Measurements from ENCODE around the gene SEC14L3. TPM values are rescaled to one million over a fixed set of nuclear protein-coding genes. Genes with fewer than 3 reads are reported as not detected.

Gene SEC14L3
- total RNA-seq, 8 experiments from 2014 or later, result 0.20 to 0.38 (median 0.35) TPM; not detected in 5

- Histone ChIP-seq H3K4me1 (replicated peaks in 1 of 2) (no peaks in the 10 kb centered on the region), H3K27ac (no peak overlapping the region), H3K4me3 (no peak overlapping the region)
- in situ Hi-C loops (cut with MboI; ENCODE audit: low pct_unique_long_range_greater_than_20kb in 2 of 9, low sequenced_read_pairs in 9 of 9, unreplicated experiment in 9 of 9), result no loop called here
- ATAC-seq (replicated peaks in 6 of 8), result no peak
- 0 to 100% (median 55%) methylated on average over 1 to 2 of the region's 4 CpGs; no CpG with 5 or more reads in 4 of the 10 experiments for WGBS, 10 experiments
These were observed 30.3 kb upstream of the SEC14L3 start for GRCh38 chr22:30502153-30502552.

- H3K4me1 ChIP-seq (replicated peaks in 1 of 2), result no peaks in the 10 kb centered on the region
- no peak overlapping the region for H3K27ac ChIP-seq
- ATAC-seq (replicated peaks in 6 of 8), result no peak
- in situ Hi-C loops (cut with MboI; ENCODE audit: low pct_unique_long_range_greater_than_20kb in 2 of 9, low sequenced_read_pairs in 9 of 9, unreplicated experiment in 9 of 9), result no loop called here
- H3K4me3 ChIP-seq, result no peak overlapping the region
- 30 to 85% (median 66%) methylated on average over 2 to 6 of the region's 6 CpGs; no CpG with 5 or more reads in 3 of the 10 experiments for WGBS, 10 experiments
These were observed 28.8 kb upstream of the SEC14L3 start for GRCh38 chr22:30500628-30501027.

DNA sequence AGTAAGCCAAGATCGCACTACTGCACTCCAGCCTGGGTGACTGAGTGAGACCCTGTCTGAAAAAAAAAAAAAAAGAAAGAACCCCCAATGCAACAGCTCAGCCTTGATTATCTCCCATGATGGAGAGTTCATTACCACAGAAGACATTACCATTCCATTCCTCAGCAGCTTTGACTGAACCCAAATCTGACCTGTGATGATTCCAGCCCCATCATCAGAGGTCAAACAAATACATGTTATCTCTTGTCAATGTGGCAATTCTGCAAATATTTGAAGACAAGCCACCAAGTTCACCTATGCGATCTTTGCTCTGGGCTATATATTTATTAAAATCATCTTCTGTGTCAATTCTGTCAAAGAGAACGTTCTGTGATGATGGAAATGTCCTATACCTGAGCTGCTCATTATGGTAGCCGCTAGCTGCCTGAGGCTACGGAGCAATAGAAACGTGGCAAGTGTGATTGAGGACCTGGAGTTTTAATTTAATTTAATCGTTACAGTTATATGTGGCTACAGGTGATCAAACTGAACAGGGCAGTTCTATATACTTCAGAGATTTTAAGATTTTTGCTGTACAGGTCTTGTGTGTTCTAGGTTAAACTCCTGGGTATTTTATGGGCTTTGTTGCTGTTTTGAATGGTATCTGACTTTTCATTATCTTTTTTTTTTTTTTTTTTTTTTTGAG, 25.8 kb upstream of the SEC14L3 start:
- H3K4me1 ChIP-seq (replicated peaks in 1 of 2), result no peaks in the 10 kb centered on the region
- in situ Hi-C loops (cut with MboI; ENCODE audit: low pct_unique_long_range_greater_than_20kb in 2 of 9, low sequenced_read_pairs in 9 of 9, unreplicated experiment in 9 of 9), result no loop called here
- no peak overlapping the region for H3K27ac ChIP-seq
- 36 to 100% (median 83%) methylated on average over 1 to 7 of the region's 7 CpGs; no CpG with 5 or more reads in 1 of the 10 experiments for WGBS, 10 experiments
- no peak for ATAC-seq (replicated peaks in 6 of 8)
- H3K4me3 ChIP-seq, result no peak overlapping the region

DNA sequence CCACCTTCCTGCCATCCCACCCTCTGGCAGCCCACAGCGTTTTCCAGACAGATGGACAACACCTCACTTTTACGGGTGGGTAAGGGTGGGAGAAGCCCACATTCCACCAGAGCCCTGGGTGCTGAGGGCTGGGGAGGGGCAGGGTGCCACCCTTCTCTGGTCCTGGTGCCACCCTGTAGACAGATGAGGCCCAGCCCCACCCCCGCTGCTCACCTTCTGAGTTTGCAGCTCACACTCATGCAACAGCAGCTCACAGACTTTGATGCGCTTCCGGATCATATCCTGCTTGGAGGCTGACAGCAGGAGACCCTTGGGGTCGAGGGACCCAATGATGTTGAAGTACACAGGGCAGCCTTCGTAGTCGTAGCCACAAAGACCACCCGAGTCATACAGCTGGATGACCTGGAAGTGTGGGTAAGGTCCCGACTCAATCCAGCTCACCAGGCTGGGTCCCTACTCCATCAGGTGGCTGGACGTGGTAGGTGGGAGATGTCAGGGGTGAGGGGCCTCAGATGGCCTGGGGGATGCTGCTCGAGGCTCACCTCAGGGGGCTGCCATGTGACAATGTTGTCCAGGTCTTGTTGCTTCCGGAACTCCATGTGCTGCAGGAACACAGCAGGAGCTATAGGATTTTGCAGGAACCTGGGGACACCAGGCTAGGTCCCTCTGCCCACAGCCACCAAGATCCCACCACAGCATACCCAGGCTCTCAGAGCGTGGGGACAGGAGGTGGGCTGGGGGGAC, 23.4 kb upstream of the SEC14L3 start:
- in situ Hi-C loops (cut with MboI; ENCODE audit: low pct_unique_long_range_greater_than_20kb in 2 of 9, low sequenced_read_pairs in 9 of 9, unreplicated experiment in 9 of 9), result no loop called here
- Histone ChIP-seq H3K4me3 (no peak overlapping the region), H3K4me1 (replicated peaks in 1 of 2) (no peaks in the 10 kb centered on the region), H3K27ac (no peak overlapping the region)
- no peak for ATAC-seq (replicated peaks in 6 of 8)
- 42 to 100% (median 80%) methylated on average over 1 to 4 of the region's 14 CpGs; no CpG with 5 or more reads in 6 of the 10 experiments for WGBS, 10 experiments

- in situ Hi-C loops (cut with MboI; ENCODE audit: low pct_unique_long_range_greater_than_20kb in 2 of 9, low sequenced_read_pairs in 9 of 9, unreplicated experiment in 9 of 9), result no loop called here
- Histone ChIP-seq H3K4me3 (no peak overlapping the region), H3K27ac (no peak overlapping the region), H3K4me1 (replicated peaks in 1 of 2) (no peaks in the 10 kb centered on the region)
- no peak for ATAC-seq (replicated peaks in 6 of 8)
- WGBS, 10 experiments, result 40 to 95% (median 62%) methylated on average over 1 to 6 of the region's 12 CpGs; no CpG with 5 or more reads in 5 of the 10 experiments
These were observed 20.3 kb upstream of the SEC14L3 start for GRCh38 chr22:30492144-30492543.

GRCh38 chr22:30491381-30491780, 19.6 kb upstream of the SEC14L3 start:
- Histone ChIP-seq H3K27ac (no peak overlapping the region), H3K4me3 (no peak overlapping the region), H3K4me1 (replicated peaks in 1 of 2) (no peaks in the 10 kb centered on the region)
- WGBS, 10 experiments, result 84 to 92% methylated on average over 2 to 5 of the region's 7 CpGs; no CpG with 5 or more reads in 8 of the 10 experiments
- no peak for ATAC-seq (replicated peaks in 6 of 8)
- in situ Hi-C loops (cut with MboI; ENCODE audit: low pct_unique_long_range_greater_than_20kb in 2 of 9, low sequenced_read_pairs in 9 of 9, unreplicated experiment in 9 of 9), result no loop called here

- ATAC-seq (replicated peaks in 6 of 8), result peak in 3 of 8 experiments; percentile 19 to 53 (median 23)
- no peak overlapping the region for H3K27ac ChIP-seq
- no peaks in the 10 kb centered on the region for H3K4me1 ChIP-seq (replicated peaks in 1 of 2)
- 32 to 100% (median 70%) methylated on average over 1 to 5 of the region's 11 CpGs; no CpG with 5 or more reads in 4 of the 10 experiments for WGBS, 10 experiments
- H3K4me3 ChIP-seq, result no peak overlapping the region
- in situ Hi-C loops (cut with MboI; ENCODE audit: low pct_unique_long_range_greater_than_20kb in 2 of 9, low sequenced_read_pairs in 9 of 9, unreplicated experiment in 9 of 9), result no loop called here
These were observed 18.6 kb upstream of the SEC14L3 start for GRCh38 chr22:30490399-30490798.

DNA sequence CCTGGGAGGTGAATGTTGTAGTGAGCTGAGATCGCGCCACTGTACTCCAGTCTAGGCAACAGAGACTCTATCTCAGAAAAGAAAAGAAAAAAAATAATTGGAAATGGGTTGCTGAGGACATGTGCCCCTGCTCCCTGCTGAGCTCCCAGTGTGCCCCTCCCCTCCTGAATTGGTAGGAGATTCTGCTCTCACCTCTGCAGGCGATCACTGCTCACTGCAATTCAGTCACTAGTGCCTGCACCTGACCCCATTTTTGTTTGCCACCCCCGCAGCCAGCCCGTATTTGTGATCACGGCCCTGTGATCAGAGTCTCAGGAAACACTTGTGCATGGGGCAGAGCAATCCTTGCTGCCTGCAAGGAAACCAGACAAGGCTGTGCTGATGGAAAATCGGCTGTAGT, 16.3 kb upstream of the SEC14L3 start:
- no peak overlapping the region for H3K27ac ChIP-seq
- in situ Hi-C loops (cut with MboI; ENCODE audit: low pct_unique_long_range_greater_than_20kb in 2 of 9, low sequenced_read_pairs in 9 of 9, unreplicated experiment in 9 of 9), result no loop called here
- H3K4me1 ChIP-seq (replicated peaks in 1 of 2), result no peaks in the 10 kb centered on the region
- no peak overlapping the region for H3K4me3 ChIP-seq
- WGBS, 10 experiments, result 0 to 100% (median 49%) methylated on average over 1 to 6 of the region's 7 CpGs; no CpG with 5 or more reads in 3 of the 10 experiments
- ATAC-seq (replicated peaks in 6 of 8), result no peak

DNA sequence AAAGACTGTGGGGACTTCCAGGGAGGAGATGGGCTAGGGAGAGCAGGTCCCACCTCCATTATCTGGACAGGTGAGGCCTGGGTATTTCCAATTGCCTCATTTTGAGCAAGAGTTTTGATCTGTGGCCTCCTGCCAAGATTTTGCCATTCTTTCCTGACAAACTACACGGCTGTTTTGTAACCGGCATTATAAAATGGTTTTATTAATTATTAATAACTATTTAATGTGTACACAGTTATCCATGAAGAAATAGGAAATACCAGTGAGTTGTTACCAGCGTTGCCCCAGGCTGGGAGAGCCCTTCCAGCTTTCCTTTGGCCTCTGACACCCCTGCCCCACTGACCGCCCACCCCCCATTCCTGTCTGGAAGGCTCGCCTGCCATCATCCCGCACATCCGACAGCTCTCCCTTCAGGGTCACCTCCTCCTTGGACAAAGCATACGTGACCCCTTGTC, 14.9 kb upstream of the SEC14L3 start:
- ATAC-seq (replicated peaks in 6 of 8), result no peak
- Histone ChIP-seq H3K4me3 (no peak overlapping the region), H3K4me1 (replicated peaks in 1 of 2) (no peaks in the 10 kb centered on the region), H3K27ac (no peak overlapping the region)
- 0 to 88% (median 79%) methylated on average over 1 to 3 of the region's 8 CpGs; no CpG with 5 or more reads in 5 of the 10 experiments for WGBS, 10 experiments
- in situ Hi-C loops (cut with MboI; ENCODE audit: low pct_unique_long_range_greater_than_20kb in 2 of 9, low sequenced_read_pairs in 9 of 9, unreplicated experiment in 9 of 9), result no loop called here

- no peak overlapping the region for H3K27ac ChIP-seq
- in situ Hi-C loops (cut with MboI; ENCODE audit: low pct_unique_long_range_greater_than_20kb in 2 of 9, low sequenced_read_pairs in 9 of 9, unreplicated experiment in 9 of 9), result no loop called here
- H3K4me3 ChIP-seq, result no peak overlapping the region
- ATAC-seq (replicated peaks in 6 of 8), result no peak
- H3K4me1 ChIP-seq (replicated peaks in 1 of 2), result no peaks in the 10 kb centered on the region
- WGBS, 10 experiments, result 70 to 100% (median 98%) methylated on average over 1 to 3 of the region's 5 CpGs; no CpG with 5 or more reads in 2 of the 10 experiments
These were observed 14.3 kb upstream of the SEC14L3 start for GRCh38 chr22:30486118-30486517.

- ATAC-seq (replicated peaks in 6 of 8), result peak; percentile 75 to 100 (median 82)
- no peaks in the 10 kb centered on the region for H3K4me1 ChIP-seq (replicated peaks in 1 of 2)
- no peak overlapping the region for H3K27ac ChIP-seq
- no peak overlapping the region for H3K4me3 ChIP-seq
- in situ Hi-C loops (cut with MboI; ENCODE audit: low pct_unique_long_range_greater_than_20kb in 2 of 9, low sequenced_read_pairs in 9 of 9, unreplicated experiment in 9 of 9), result no loop called here
- WGBS, 10 experiments, result 4 to 57% (median 33%) methylated on average over 3 to 6 of the region's 18 CpGs; no CpG with 5 or more reads in 6 of the 10 experiments
These were observed 13.7 kb upstream of the SEC14L3 start for GRCh38 chr22:30485362-30485988.

GRCh38 chr22:30483169-30483568, 11.4 kb upstream of the SEC14L3 start:
- Histone ChIP-seq H3K4me3 (no peak overlapping the region), H3K27ac (no peak overlapping the region), H3K4me1 (replicated peaks in 1 of 2) (no peaks in the 10 kb centered on the region)
- in situ Hi-C loops (cut with MboI; ENCODE audit: low pct_unique_long_range_greater_than_20kb in 2 of 9, low sequenced_read_pairs in 9 of 9, unreplicated experiment in 9 of 9), result no loop called here
- 57 to 100% (median 71%) methylated on average over 1 of the region's 1 CpG; no CpG with 5 or more reads in 5 of the 10 experiments for WGBS, 10 experiments
- no peak for ATAC-seq (replicated peaks in 6 of 8)

DNA sequence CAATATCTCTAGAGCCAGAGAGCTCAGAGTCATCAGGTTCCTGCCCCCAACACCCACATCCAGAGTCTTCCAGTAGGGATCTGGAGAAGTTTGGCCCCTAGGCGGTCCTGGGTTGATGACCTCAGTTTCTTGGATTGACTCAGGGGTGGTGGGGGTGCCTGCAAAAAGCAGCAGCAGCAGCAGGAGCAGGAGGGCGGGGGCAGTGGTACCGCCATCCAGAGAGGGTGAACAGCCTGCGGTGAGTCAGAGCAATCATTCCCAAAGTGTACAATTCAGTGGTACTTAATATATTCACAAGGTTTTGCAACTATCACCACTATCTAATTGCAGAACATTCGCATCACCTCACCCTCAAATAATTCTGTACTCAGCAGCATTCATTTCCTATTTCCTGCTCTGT, 9.9 kb upstream of the SEC14L3 start:
- H3K27ac ChIP-seq, result no peak overlapping the region
- no peaks in the 10 kb centered on the region for H3K4me1 ChIP-seq (replicated peaks in 1 of 2)
- 20 to 85% (median 60%) methylated on average over 1 to 2 of the region's 5 CpGs; no CpG with 5 or more reads in 5 of the 10 experiments for WGBS, 10 experiments
- in situ Hi-C loops (cut with MboI; ENCODE audit: low pct_unique_long_range_greater_than_20kb in 2 of 9, low sequenced_read_pairs in 9 of 9, unreplicated experiment in 9 of 9), result no loop called here
- H3K4me3 ChIP-seq, result no peak overlapping the region
- peak in 4 of 8 experiments; percentile 51 to 78 (median 62) for ATAC-seq (replicated peaks in 6 of 8)

All from motor neuron (in vitro differentiated cells).